OCI-LY3 (cell line): ENCODE data around the gene EXOC3L2.

Source experiments
- H2AFZ ChIP-seq: fragments of 200-600, 300-600 bp; shearing (Covaris generic); 2 replicates; pipeline ENCODE4 v1.6.0; 2014; ENCODE audit warnings: antibody characterized with exemption, low read depth, low read length
- H3K27ac ChIP-seq: fragments of 200-600, 300-600 bp; sonication (generic); 2 replicates; pipeline ENCODE4 v1.5.1; 2014; ENCODE audit warnings: mild to moderate bottlenecking, low read length, moderate library complexity, mixed read lengths
- H3K27me3 ChIP-seq: fragments of 200-600, 300-600 bp; sonication (generic); 2 replicates; pipeline ENCODE4 v1.6.1; 2014; ENCODE audit warnings: low read depth, low read length, mixed read lengths
- H3K36me3 ChIP-seq: fragments of 200-600, 300-600 bp; sonication (generic); replicated peaks from 2 replicates; pipeline ENCODE3; 2014; ENCODE audit warnings: low read depth, low read length, mixed read lengths
- H3K4me1 ChIP-seq: fragments of 300-600, 200-600 bp; sonication (generic); 2 replicates; pipeline ENCODE4 v1.6.1; 2014; ENCODE audit warnings: low read length, mixed read lengths
- H3K4me2 ChIP-seq: fragments of 200-600, 300-600 bp; sonication (generic); 2 replicates; pipeline ENCODE4 v1.6.1; 2014; ENCODE audit warnings: low read length, mixed read lengths
- H3K4me3 ChIP-seq: fragments of 300-600, 200-600 bp; sonication (generic); 2 replicates; pipeline ENCODE4 v1.5.1; 2014; ENCODE audit warnings: antibody characterized with exemption, mild to moderate bottlenecking, low read length, moderate library complexity
- H3K79me2 ChIP-seq: fragments of 300-600, 200-600 bp; shearing (Covaris generic); 2 replicates; pipeline ENCODE4 v1.6.1; 2014; ENCODE audit warnings: mild to moderate bottlenecking, low read length, mixed read lengths
- H3K9ac ChIP-seq: fragments of 300-600, 200-600 bp; shearing (Covaris generic); 2 replicates; pipeline ENCODE4 v1.6.0; 2014; ENCODE audit warnings: mild to moderate bottlenecking, low read length, moderate library complexity
- H3K9me3 ChIP-seq: fragments of 200-600, 300-600 bp; shearing (Covaris generic); 2 replicates; pipeline ENCODE4 v1.6.1; 2014; ENCODE audit warnings: low read length, mixed read lengths; ENCODE audit not compliant: insufficient read depth
- H4K20me1 ChIP-seq: fragments of 200-600, 300-600 bp; sonication (generic); 2 replicates; pipeline ENCODE4 v1.6.1; 2016; ENCODE audit warnings: low read length, mixed read lengths; ENCODE audit not compliant: insufficient read depth
- EZH2phosphoT487 ChIP-seq: fragments of 200-600 bp; shearing (Covaris generic); IDR thresholded peaks from 2 replicates; pipeline ENCODE4 v1.6.1; 2018; ENCODE audit warnings: antibody characterized with exemption, mixed run types, low read depth
- TF ChIP-seq, protein P1 (sequence below): fragments of 200-600, 300-600 bp; sonication (generic); IDR thresholded peaks from 2 replicates; pipeline ENCODE4 v1.5.1; 2014; ENCODE audit warnings: antibody characterized with exemption, low read length, low read depth

The EXOC3L2 gene

DNA sequence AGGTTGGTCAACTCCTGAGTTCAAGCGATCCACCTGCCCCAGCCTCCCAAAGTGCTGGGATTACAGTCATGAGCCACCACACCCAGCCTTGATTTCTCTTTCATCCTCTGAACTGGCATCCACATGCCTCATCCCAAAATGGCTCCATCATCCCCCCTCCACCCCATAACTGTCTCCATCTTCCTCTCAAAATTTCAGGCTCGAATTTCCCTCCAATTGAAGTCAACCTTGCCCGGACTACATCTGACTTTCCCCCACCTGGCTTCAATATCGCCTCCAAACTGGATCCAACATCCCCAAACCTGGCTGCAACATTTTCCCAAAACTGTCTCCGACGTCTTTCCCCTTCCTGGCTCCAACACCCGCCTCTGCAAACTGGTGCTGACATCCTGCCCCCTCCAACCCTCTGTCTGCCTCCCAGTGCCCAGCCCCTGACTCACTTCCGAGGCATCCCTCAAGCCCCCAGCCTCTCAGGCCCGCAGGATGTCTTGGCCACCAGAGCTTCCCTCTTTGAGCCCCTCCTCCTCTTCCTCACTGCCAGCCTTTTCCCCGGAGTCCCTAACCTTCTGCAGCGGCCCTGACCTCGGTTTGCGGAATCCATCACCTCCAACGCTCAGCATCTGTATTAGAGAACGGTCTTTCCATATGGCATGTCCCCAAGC is 943 bp downstream of the EXOC3L2 start:
- Histone ChIP-seq H2AFZ (no peak overlapping the region), H3K79me2 (no peaks in the 10 kb centered on the region), H3K9me3 (no peaks in the 10 kb centered on the region), H3K27me3 (no peaks in the 10 kb centered on the region), H3K27ac (no peak overlapping the region), H3K36me3 (no peaks in the 10 kb centered on the region), H3K4me1 (peaks cover 3% of the 10 kb centered on the region; the same call in 1 of the 2 replicates), H4K20me1 (no peaks in the 10 kb centered on the region), H3K9ac (no peak overlapping the region), H3K4me2 (no peak overlapping the region), H3K4me3 (no peak overlapping the region)
- TF ChIP-seq EZH2phosphoT487, result no peak
- TF ChIP-seq, protein P1, sequence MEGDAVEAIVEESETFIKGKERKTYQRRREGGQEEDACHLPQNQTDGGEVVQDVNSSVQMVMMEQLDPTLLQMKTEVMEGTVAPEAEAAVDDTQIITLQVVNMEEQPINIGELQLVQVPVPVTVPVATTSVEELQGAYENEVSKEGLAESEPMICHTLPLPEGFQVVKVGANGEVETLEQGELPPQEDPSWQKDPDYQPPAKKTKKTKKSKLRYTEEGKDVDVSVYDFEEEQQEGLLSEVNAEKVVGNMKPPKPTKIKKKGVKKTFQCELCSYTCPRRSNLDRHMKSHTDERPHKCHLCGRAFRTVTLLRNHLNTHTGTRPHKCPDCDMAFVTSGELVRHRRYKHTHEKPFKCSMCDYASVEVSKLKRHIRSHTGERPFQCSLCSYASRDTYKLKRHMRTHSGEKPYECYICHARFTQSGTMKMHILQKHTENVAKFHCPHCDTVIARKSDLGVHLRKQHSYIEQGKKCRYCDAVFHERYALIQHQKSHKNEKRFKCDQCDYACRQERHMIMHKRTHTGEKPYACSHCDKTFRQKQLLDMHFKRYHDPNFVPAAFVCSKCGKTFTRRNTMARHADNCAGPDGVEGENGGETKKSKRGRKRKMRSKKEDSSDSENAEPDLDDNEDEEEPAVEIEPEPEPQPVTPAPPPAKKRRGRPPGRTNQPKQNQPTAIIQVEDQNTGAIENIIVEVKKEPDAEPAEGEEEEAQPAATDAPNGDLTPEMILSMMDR, result no peak

DNA sequence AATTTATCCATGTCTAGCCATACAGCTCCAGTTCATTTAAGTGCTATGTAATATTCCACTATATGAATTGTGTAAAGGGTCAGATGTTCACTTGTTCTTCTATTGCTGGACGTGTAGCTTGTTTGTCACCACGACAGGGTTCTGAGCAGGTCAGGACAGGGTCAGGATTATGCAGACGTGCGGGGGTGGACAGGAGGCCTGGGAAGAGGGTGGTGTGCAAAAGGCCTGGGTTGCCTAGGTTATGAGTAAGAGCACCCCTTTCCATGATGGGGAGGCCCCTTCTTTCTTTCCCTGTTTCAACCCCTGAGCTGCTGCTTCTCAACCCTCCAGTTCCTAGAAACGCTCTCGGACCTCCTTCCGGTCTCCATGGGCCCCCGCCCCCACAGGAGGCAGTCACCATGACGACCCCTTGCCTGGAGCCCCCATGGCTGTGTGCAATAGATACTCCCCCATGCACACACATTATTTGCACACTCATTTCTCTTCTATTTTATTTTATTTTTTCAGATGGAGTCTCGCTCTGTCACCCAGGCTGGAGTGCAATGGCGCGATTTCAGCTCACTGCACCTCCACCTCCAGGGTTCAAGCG is 2.0 kb downstream of the EXOC3L2 start:
- no peak overlapping the region for H3K27ac ChIP-seq
- H3K4me1 ChIP-seq, result peaks cover 3% of the 10 kb centered on the region; the same call in 1 of the 2 replicates
- no peaks in the 10 kb centered on the region for H3K27me3 ChIP-seq
- H3K9ac ChIP-seq, result no peak overlapping the region
- no peak overlapping the region for H3K4me3 ChIP-seq
- H3K9me3 ChIP-seq, result no peaks in the 10 kb centered on the region
- H3K36me3 ChIP-seq, result no peaks in the 10 kb centered on the region
- no peak overlapping the region for H3K4me2 ChIP-seq
- no peak overlapping the region for H2AFZ ChIP-seq
- no peaks in the 10 kb centered on the region for H4K20me1 ChIP-seq
- no peak for TF ChIP-seq EZH2phosphoT487
- TF ChIP-seq, protein P1, result no peak
- no peaks in the 10 kb centered on the region for H3K79me2 ChIP-seq

DNA sequence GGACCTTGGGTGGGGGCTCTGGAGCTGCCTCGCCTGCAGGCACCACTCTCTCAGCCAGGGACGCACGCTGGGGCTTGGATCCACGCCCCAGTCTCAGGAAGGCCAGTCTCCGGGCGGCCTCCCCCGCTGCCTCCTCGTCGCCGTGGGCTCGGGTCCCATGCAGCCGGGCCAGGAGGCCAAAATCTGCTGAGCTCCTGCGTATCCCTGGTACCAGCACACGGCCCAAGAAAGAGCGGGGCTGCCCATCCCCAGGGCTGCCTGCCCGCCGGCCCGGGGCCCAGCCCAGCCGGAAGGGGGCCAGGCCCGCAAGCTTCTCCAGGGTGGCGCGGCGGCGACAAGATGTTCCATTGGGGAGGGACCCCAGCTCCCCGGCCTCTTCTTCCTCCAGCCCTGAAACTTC is 6.7 kb downstream of the EXOC3L2 start:
- Histone ChIP-seq H3K36me3 (no peaks in the 10 kb centered on the region), H2AFZ (no peak overlapping the region), H3K27ac (no peak overlapping the region), H3K27me3 (peaks cover 5% of the 10 kb centered on the region; the same call in 1 of the 2 replicates), H3K4me1 (no peaks in the 10 kb centered on the region), H4K20me1 (no peaks in the 10 kb centered on the region), H3K79me2 (no peaks in the 10 kb centered on the region), H3K4me3 (no peak overlapping the region), H3K4me2 (no peak overlapping the region), H3K9ac (no peak overlapping the region), H3K9me3 (no peaks in the 10 kb centered on the region)
- no peak for TF ChIP-seq EZH2phosphoT487
- TF ChIP-seq, protein P1, result no peak

DNA sequence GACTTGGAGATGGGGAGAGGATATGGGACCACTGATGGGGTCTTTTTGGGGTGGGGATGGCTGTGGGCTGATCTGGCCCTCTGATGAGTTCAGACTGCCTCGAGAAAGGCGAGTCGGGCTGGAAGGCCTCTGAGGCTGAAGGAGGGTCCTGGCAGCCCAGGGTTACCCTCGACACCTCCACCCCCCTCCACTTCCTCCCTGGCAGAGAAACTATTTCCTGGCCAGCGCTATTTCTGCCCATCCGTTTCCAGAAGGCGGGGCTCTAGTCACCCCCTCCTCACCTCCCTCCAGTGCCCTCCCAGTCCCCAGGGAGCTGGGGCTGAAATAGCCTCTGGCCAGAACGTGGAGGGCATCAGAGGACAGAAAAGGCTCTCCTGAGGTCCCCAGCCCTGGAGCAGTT is 9.7 kb downstream of the EXOC3L2 start:
- Histone ChIP-seq H3K4me1 (no peaks in the 10 kb centered on the region), H3K9ac (no peak overlapping the region), H2AFZ (no peak overlapping the region), H3K9me3 (no peaks in the 10 kb centered on the region), H3K27me3 (peaks cover 5% of the 10 kb centered on the region), H3K79me2 (no peaks in the 10 kb centered on the region), H3K4me3 (no peak overlapping the region), H3K27ac (no peak overlapping the region), H4K20me1 (no peaks in the 10 kb centered on the region), H3K4me2 (no peak overlapping the region), H3K36me3 (no peaks in the 10 kb centered on the region)
- TF ChIP-seq EZH2phosphoT487, result no peak
- TF ChIP-seq, protein P1, result no peak
